GM23338 (cell line): ENCODE results near the gene GRIA1. TPM values are rescaled to one million over a fixed set of nuclear protein-coding genes. Genes with fewer than 3 reads are reported as not detected.

ENCODE experiments used
- CREB1 ChIP-seq: fragments of 250-450 bp; sonication (Bioruptor Pico); IDR thresholded peaks from 2 replicates; pipeline ENCODE4 v1.5.0; 2020; ENCODE audit warnings: low read depth, mild to moderate bottlenecking, moderate library complexity
- CTCF ChIP-seq, 2 experiments: fragments of 200-600 bp in 1 of 2; sonication (generic) in 1 of 2; conservative IDR thresholded peaks; 2 replicates each; pipeline versions ENCODE4 v1.5.1 to v1.6.1; 2016 to 2017; ENCODE audit warnings: antibody characterized with exemption in 2 of 2, low read depth in 2 of 2, mild to moderate bottlenecking in 2 of 2, moderate library complexity in 1 of 2
- EZH2 ChIP-seq: fragments of 200-600 bp; sonication (generic); IDR thresholded peaks from one replicate; pipeline ENCODE4 v1.8.0; 2017; ENCODE audit warnings: antibody characterized with exemption, mild to moderate bottlenecking, low read depth; ENCODE audit not compliant: unreplicated experiment
- EZH2phosphoT487 ChIP-seq: fragments of 200-600 bp; sonication (generic); IDR thresholded peaks from one replicate; pipeline ENCODE4 v1.8.1; 2018; ENCODE audit warnings: antibody characterized with exemption; ENCODE audit not compliant: unreplicated experiment
- REST ChIP-seq: IDR thresholded peaks from one replicate; pipeline ENCODE4 v1.6.1; 2018; ENCODE audit warnings: antibody characterized with exemption; ENCODE audit not compliant: unreplicated experiment
- STAT1 ChIP-seq: IDR thresholded peaks from one replicate; pipeline ENCODE4 v1.6.1; 2016; ENCODE audit warnings: antibody characterized with exemption; ENCODE audit not compliant: unreplicated experiment
- ZNF114 ChIP-seq: fragments of 250-450 bp; sonication (Bioruptor Pico); IDR thresholded peaks from 2 replicates; pipeline ENCODE4 v1.5.0; 2020; ENCODE audit warnings: mild to moderate bottlenecking, moderate library complexity
- ZNF331 ChIP-seq: fragments of 250-450 bp; sonication (Bioruptor Pico); IDR thresholded peaks from 2 replicates; pipeline ENCODE4 v1.5.0; 2020; ENCODE audit warnings: low read depth, mild to moderate bottlenecking, moderate library complexity
- ZNF462 ChIP-seq: fragments of 250-450 bp; sonication (Bioruptor Pico); IDR thresholded peaks from 2 replicates; pipeline ENCODE4 v1.5.0; 2020; ENCODE audit warnings: mild to moderate bottlenecking, moderate library complexity
- polyA plus RNA-seq: library from polyadenylated mRNA; unstranded; fragments of >200 nt; fragmentation: Nextera tagmentation; extraction: Ambion mirVana; gene quantifications from 2 replicates; pipeline ENCODE4 v1.2.1, GENCODE V29; 2016
- total RNA-seq: library from RNA; depleted of rRNA; stranded (reverse); fragments of >200 nt; shearing (Covaris generic); gene quantifications from 2 replicates; pipeline ENCODE4 v1.2.3, GENCODE V29; 2014

Gene GRIA1
- total and polyA plus RNA-seq, 2 experiments from 2014 or later = 1.0 to 1.7 TPM

GRCh38 chr5:153797484-153797883, 307.0 kb downstream of the GRIA1 start (continued):
- TF ChIP-seq ZNF462 (CRISPR knock-in tag) (no peak), REST (no peak), STAT1 (no peak), CTCF (conservative IDR thresholded peaks at IDR 0.05; ENCODE audit: low read depth in 2 of 2) (no peak), ZNF114 (CRISPR knock-in tag) (no peak), EZH2 (no peak), CREB1 (CRISPR knock-in tag) (no peak), EZH2phosphoT487 (no peak), ZNF331 (CRISPR knock-in tag) (no peak)
